GM23248 (cell line): Measurements from ENCODE around the gene ADARB1. TPM values are rescaled to one million over a fixed set of nuclear protein-coding genes. Genes with fewer than 3 reads are reported as not detected.

Source experiments
- DNase-seq: peaks from one replicate; pipeline ENCODE4 v3.0.0-alpha.2; 2015
- H2AFZ ChIP-seq: fragments of 200-600 bp; sonication (generic); 2 replicates; pipeline ENCODE4 v1.6.1; 2016; ENCODE audit warnings: antibody characterized with exemption
- H3F3A ChIP-seq: fragments of 200-600 bp; sonication (generic); 2 replicates; pipeline ENCODE4 v1.6.1; 2016; ENCODE audit warnings: mild to moderate bottlenecking, antibody characterized with exemption, mixed run types; ENCODE audit not compliant: insufficient read depth
- H3K27ac ChIP-seq: fragments of 200-600 bp; sonication (generic); 2 replicates; pipeline ENCODE4 v1.5.1; 2016; ENCODE audit warnings: mild to moderate bottlenecking
- H3K27me3 ChIP-seq: fragments of 200-600 bp; sonication (generic); replicated peaks from 2 replicates; pipeline ENCODE4 v1.6.1; 2016; ENCODE audit warnings: mild to moderate bottlenecking; ENCODE audit not compliant: insufficient read depth
- H3K36me3 ChIP-seq: fragments of 200-600 bp; sonication (generic); 2 replicates; pipeline ENCODE4 v1.6.1; 2016; ENCODE audit warnings: low read depth, mild to moderate bottlenecking
- H3K4me1 ChIP-seq: fragments of 200-600 bp; sonication (generic); 2 replicates; pipeline ENCODE4 v1.6.1; 2016; ENCODE audit warnings: mild to moderate bottlenecking; ENCODE audit not compliant: insufficient read depth
- H3K4me2 ChIP-seq: fragments of 200-600 bp; sonication (generic); one replicate; pipeline ENCODE4 v1.6.1; 2016; ENCODE audit warnings: mild to moderate bottlenecking; ENCODE audit not compliant: unreplicated experiment
- H3K4me3 ChIP-seq: fragments of 200-600 bp; sonication (generic); 2 replicates; pipeline ENCODE4 v1.5.1; 2016; ENCODE audit warnings: mild to moderate bottlenecking
- H3K79me2 ChIP-seq: fragments of 200-600 bp; sonication (generic); 2 replicates; pipeline ENCODE4 v1.6.1; 2016; ENCODE audit warnings: mild to moderate bottlenecking; ENCODE audit not compliant: insufficient read depth
- H3K9ac ChIP-seq: fragments of 200-600 bp; sonication (generic); 2 replicates; pipeline ENCODE4 v1.6.1; 2016; ENCODE audit warnings: mild to moderate bottlenecking
- H3K9me2 ChIP-seq: fragments of 200-600 bp; sonication (generic); 2 replicates; pipeline ENCODE4 v1.6.1; 2016; ENCODE audit warnings: mixed run types, mild to moderate bottlenecking, moderate library complexity; ENCODE audit not compliant: insufficient read depth
- H3K9me3 ChIP-seq: fragments of 200-600 bp; sonication (generic); one replicate; pipeline ENCODE4 v1.6.1; 2017; ENCODE audit warnings: low read depth
- H4K20me1 ChIP-seq: fragments of 200-600 bp; sonication (generic); 2 replicates; pipeline ENCODE4 v1.6.0; 2016; ENCODE audit not compliant: insufficient read depth
- EZH2 ChIP-seq: fragments of 200-600 bp; sonication (generic); IDR thresholded peaks from 2 replicates; pipeline ENCODE4 v1.6.1; 2018; ENCODE audit warnings: antibody characterized with exemption, mild to moderate bottlenecking; ENCODE audit not compliant: insufficient read depth, poor library complexity, severe bottlenecking
- EZH2phosphoT487 ChIP-seq: fragments of 200-600 bp; sonication (generic); IDR thresholded peaks from 2 replicates; pipeline ENCODE4 v1.6.1; 2018; ENCODE audit warnings: antibody characterized with exemption, moderate library complexity, mild to moderate bottlenecking, low read depth; ENCODE audit not compliant: insufficient read depth
- WGBS, 2 experiments: methylation state at CpG; one replicate each; pipeline ENCODE4 v1.1.6; 2015 to 2017; ENCODE audit warnings: low lambda C conversion rate in 2 of 2, low coverage in 1 of 2; ENCODE audit errors: missing lambda C conversion rate in 2 of 2; 5-methylcytosine and 5-hydroxymethylcytosine counted together
- in situ Hi-C: fragments of 300-500 bp; cut with MboI; formaldehyde crosslinking; loops from 2 replicates; pipeline ENCODE4 v1.15.0; 2020
- polyA plus RNA-seq: library from polyadenylated mRNA; unstranded; fragments of >200 nt; fragmentation: Nextera tagmentation; extraction: Ambion mirVana; gene quantifications from 2 replicates; pipeline ENCODE4 v1.2.1, GENCODE V29; 2016
- total RNA-seq: library from RNA; depleted of rRNA; stranded (reverse); fragments of >200 nt; shearing (Covaris generic); gene quantifications from 2 replicates; pipeline ENCODE4 v1.2.3, GENCODE V29; 2014

The ADARB1 gene
- total and polyA plus RNA-seq, 2 experiments from 2014 or later = 16.3 to 17.4 TPM

DNA sequence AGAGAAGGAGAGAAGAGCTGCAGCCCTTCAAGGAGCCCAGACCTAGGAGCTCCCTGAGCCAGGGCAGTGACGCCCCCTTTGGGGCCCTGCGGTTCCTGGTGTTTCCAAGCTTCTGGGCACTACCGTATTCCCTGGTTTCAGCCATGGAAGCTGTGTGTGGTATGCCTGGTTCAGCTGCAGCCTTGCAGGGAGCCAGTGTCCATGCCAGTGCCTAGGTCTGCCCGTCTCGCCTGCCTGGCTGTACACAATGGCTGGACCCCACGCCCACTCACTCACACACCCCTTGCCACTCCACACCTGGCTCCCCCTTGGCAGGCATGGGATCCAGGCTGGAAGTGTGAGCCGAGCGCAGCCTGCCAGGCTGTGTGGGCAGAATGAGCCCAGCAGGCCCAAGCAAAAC, 87.7 kb downstream of the ADARB1 start:
- H3K4me2 ChIP-seq = no peak overlapping the region
- no peak overlapping the region for H3K27ac ChIP-seq
- in situ Hi-C loops = no loop called here
- peaks cover 10% of the 10 kb centered on the region for H3F3A ChIP-seq
- H3K9me3 ChIP-seq = no peaks in the 10 kb centered on the region
- no peak overlapping the region for H3K9ac ChIP-seq
- no peaks in the 10 kb centered on the region for H3K36me3 ChIP-seq
- H4K20me1 ChIP-seq = no peaks in the 10 kb centered on the region
- H2AFZ ChIP-seq = no peak overlapping the region
- H3K4me1 ChIP-seq = peaks cover 1% of the 10 kb centered on the region; the same call in 1 of the 2 replicates
- TF ChIP-seq EZH2phosphoT487 = no peak
- no peak for TF ChIP-seq EZH2
- H3K4me3 ChIP-seq = no peak overlapping the region
- peaks cover 5% of the 10 kb centered on the region; the same call in 1 of the 2 replicates for H3K79me2 ChIP-seq
- 71 to 76% methylated on average over 8 of the region's 8 CpGs for WGBS, 2 experiments
- H3K9me2 ChIP-seq = no peaks in the 10 kb centered on the region
- H3K27me3 ChIP-seq = no peaks in the 10 kb centered on the region
- no peak for DNase-seq

DNA sequence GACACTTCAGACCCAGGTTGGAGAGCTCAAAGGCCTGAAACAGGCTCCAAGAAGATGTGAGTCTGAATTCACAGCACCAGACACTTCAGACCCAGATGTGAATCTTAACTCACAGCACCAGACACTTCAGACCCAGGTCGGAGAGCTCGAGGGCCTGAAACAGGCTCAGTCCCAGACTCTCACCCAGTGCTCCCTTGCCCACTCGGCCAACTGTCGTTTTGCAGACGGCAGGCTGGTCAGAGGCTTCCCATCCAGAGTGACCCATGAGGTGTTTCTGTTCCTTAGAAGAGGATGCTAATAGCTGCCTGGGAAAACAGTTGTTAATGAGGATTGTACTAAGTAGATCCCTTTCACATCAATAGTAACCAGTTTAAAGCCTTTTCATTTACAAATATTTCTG, 88.4 kb downstream of the ADARB1 start:
- Histone ChIP-seq H3K27ac (no peak overlapping the region), H3K9me2 (no peaks in the 10 kb centered on the region), H3K9ac (no peak overlapping the region), H3K4me3 (no peak overlapping the region), H3K4me2 (no peak overlapping the region), H3F3A (peaks cover 12% of the 10 kb centered on the region), H3K27me3 (no peaks in the 10 kb centered on the region), H3K36me3 (no peaks in the 10 kb centered on the region), H3K79me2 (peaks cover 5% of the 10 kb centered on the region; the same call in 1 of the 2 replicates), H3K4me1 (peaks cover 8% of the 10 kb centered on the region), H3K9me3 (no peaks in the 10 kb centered on the region), H4K20me1 (no peaks in the 10 kb centered on the region), H2AFZ (no peak overlapping the region)
- TF ChIP-seq EZH2 = no peak
- in situ Hi-C loops = no loop called here
- DNase-seq = no peak
- WGBS, 2 experiments = 95 to 100% methylated on average over 5 of the region's 5 CpGs

DNA sequence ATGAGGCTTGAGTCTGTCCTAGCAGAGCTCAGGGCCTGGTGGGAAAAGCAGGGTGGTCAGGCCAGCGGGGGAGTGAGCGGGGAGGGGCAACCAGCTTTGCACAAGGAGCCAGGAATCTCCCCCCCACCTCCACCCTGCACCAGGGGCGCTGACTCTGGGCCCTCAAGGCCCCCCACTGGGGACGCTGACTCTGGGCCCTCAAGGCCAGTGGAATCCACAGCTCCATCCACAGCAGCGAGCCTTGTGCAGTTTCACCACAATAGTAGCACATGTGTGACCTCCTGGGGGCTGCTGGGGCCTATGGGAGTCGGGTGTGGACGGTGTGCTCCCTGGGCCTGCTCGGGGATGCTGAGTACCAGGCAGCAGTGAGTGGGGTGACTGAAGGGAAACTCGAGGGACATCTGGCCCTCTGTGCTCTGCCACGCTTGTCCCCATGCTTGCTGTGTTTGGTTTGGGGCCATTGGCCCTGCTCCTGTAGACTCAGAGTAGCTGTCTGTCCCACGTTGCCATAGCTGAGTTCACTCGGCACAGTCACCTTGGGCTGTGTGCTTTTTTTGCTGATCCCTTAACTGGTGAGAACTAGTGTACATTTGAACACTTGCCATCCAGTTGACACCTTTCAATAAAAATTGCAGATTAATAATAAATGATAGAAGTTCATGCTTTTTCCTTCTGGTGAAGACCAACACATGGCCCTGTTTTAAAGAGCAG, 89.2 kb downstream of the ADARB1 start:
- 74 to 75% methylated on average over 12 of the region's 12 CpGs for WGBS, 2 experiments
- Histone ChIP-seq H3F3A (peaks cover 20% of the 10 kb centered on the region), H3K4me1 (peaks cover 16% of the 10 kb centered on the region), H4K20me1 (no peaks in the 10 kb centered on the region), H3K79me2 (peaks cover 8% of the 10 kb centered on the region; the same call in 1 of the 2 replicates), H3K27ac (no peak overlapping the region), H3K9me3 (no peaks in the 10 kb centered on the region), H3K9ac (no peak overlapping the region), H3K9me2 (no peaks in the 10 kb centered on the region), H3K27me3 (no peaks in the 10 kb centered on the region), H3K4me3 (no peak overlapping the region), H3K36me3 (no peaks in the 10 kb centered on the region), H3K4me2 (no peak overlapping the region), H2AFZ (no peak overlapping the region)
- TF ChIP-seq EZH2phosphoT487 (no peak), EZH2 (no peak)
- in situ Hi-C loops = no loop called here
- no peak for DNase-seq

DNA sequence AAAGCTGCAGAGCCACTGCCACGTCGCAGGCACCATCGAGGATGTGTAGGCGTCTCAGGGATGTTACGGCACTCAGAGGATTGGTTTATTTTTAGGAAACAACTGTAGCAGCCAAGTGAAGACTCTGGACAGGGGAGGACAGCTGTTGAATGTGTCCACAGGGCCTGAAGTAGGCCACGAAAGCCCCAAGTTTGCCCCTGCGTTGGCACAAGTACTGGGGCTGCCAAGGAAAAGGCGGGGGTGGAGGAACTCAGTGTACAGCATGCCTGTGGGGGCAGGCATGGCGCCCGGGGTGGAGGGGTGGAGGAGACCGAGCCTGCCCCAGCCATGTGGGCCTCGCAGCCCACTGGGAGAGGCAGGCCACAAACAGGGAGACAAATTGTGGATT, 89.7 kb downstream of the ADARB1 start:
- H3F3A ChIP-seq = peaks cover 21% of the 10 kb centered on the region
- no peak overlapping the region for H3K4me3 ChIP-seq
- H3K9me3 ChIP-seq = no peaks in the 10 kb centered on the region
- no peak for DNase-seq
- H3K9me2 ChIP-seq = no peaks in the 10 kb centered on the region
- 72 to 75% methylated on average over 9 to 12 of the region's 12 CpGs for WGBS, 2 experiments
- in situ Hi-C loops = no loop called here
- no peak overlapping the region for H3K4me2 ChIP-seq
- H3K4me1 ChIP-seq = peaks cover 16% of the 10 kb centered on the region
- no peak overlapping the region for H3K9ac ChIP-seq
- H4K20me1 ChIP-seq = no peaks in the 10 kb centered on the region
- H3K27me3 ChIP-seq = no peaks in the 10 kb centered on the region
- H3K36me3 ChIP-seq = no peaks in the 10 kb centered on the region
- peaks cover 12% of the 10 kb centered on the region; the same call in 1 of the 2 replicates for H3K79me2 ChIP-seq
- H2AFZ ChIP-seq = no peak overlapping the region
- TF ChIP-seq EZH2 (no peak), EZH2phosphoT487 (no peak)
- no peak overlapping the region for H3K27ac ChIP-seq
